NCI-H2171 treated with DMSO at 0.1 percent for 48 hours (cell line): Measurements from ENCODE around the gene ANGPTL7.
"Not testable (repeated sequence)": the region's sequence is repeated elsewhere in the genome, so short reads cannot be mapped to it uniquely, and the experiment has no call there.

Experiments used
- DNase-seq: peaks from one replicate; lab custom pipeline; 2025; lab: John Stamatoyannopoulos, UW

Gene ANGPTL7

DNA sequence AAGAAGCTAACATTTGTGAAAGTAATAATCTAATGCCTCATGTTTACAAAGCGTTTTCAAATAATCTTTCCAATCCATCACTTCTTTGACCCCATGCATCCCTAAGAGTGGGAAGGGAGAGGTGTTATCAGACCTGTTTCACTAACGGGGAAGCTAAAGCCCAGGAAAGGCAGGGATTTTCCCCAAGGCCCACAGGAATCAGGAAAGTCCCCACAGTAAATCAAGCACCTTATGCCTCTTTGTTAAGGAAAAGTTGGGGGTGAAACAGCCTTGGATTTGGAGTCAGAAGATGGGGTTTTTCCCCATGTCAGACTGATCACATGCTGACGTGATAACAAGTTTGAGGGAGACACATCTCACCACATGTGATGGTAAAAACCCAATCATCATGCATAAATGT, 20.0 kb upstream of the ANGPTL7 start:
- no peak for DNase-seq

DNA sequence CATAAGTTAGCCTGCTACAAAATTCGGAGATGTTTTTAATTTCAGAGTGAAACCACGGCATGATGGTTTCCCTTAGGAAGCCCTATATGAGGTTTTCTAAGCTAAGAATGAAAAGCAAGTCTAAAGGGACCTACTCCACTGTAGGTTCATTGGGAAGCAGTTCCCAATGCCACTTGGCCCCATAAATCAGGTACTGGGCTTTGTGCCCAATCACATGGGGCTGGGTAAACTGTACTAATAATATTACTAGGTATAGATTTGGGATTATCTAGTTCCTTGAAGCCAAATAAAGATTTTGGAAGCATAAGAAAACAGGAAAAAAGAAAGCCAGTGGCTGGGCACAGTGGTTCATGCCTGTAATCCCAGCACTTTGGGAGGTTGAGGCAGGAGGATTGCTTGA, 19.1 kb upstream of the ANGPTL7 start:
- no peak for DNase-seq

DNA sequence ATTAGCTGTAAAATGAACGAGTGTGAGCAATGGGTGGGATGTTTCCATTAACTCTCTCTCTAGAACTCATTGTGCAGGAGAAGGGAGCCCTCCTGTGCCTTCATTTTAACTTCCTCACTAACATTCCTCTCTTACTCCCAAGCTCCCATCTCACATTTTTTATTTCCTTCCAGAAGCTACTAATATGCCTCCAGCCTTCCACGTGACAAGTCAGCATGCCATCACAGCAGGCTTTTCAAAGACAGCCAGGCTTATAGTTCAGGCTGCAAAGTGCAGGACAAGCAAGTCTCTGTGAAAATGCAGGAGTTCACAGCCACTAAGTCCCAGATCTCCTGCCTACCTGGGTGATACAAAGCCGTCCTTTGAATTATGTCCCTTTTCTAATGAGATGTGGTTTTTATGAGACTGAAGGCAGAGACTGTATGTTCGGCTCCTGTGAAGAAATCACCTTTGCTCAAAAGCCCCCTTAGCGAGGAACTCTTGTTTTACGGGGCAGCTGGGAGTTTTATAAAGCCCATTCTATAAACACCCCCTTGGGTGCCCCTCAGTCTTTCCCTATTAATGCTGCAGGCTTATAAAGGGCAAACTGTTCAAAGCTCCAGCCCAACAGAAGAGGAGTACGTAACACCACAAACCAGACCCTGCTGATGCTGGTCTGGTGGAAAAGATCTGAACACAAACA, 14.8 kb upstream of the ANGPTL7 start:
- no peak for DNase-seq

DNA sequence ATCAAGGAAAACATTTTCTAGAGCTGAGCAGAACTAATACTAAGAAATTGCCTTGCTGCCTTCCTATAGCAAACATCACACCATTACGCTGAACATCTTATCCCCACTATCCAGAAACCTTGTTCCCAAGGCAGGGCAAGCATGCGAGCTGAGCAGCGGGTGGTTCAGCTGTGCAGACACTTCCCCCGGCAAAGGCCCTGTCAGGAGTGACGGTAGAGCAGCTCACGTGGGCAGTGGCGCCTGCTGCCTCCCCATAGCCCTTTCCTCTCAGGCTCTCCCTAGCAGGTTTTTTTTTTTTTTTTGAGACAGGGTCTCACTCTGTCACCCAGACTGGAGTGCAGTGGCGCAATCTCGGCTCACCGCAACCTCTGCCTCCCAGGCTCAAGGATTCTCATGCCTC, 13.7 kb upstream of the ANGPTL7 start:
- DNase-seq = no peak

DNA sequence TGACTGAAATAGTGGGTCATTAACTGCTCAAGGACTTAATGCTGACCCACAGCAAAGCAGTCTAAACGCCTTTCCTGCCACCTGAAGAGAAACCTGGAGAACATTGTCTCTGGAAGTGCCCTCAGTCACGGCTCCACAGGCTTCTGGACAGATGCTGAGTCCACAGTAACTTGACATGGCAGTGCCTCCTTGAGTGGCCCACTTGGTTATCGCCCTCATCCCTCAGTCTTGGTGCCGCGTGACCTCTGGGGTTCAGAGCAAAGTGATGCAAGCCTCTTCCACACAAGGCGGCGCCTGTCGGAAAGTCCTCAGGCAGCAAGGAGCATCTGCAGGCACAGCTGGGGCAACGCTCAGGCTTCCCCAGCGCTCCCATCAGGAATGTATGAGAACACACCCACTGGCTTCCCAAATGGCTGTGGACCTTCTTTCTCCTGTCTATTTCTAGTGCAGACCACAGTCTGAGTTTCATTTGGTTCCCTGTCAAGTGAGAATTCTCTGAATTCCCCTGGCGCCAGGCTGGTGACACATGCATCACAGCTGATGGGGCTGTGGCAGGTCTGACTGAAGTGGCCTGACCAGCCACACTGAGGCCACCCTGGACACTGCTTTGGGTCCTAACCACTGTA, 13.0 kb upstream of the ANGPTL7 start:
- DNase-seq = no peak

DNA sequence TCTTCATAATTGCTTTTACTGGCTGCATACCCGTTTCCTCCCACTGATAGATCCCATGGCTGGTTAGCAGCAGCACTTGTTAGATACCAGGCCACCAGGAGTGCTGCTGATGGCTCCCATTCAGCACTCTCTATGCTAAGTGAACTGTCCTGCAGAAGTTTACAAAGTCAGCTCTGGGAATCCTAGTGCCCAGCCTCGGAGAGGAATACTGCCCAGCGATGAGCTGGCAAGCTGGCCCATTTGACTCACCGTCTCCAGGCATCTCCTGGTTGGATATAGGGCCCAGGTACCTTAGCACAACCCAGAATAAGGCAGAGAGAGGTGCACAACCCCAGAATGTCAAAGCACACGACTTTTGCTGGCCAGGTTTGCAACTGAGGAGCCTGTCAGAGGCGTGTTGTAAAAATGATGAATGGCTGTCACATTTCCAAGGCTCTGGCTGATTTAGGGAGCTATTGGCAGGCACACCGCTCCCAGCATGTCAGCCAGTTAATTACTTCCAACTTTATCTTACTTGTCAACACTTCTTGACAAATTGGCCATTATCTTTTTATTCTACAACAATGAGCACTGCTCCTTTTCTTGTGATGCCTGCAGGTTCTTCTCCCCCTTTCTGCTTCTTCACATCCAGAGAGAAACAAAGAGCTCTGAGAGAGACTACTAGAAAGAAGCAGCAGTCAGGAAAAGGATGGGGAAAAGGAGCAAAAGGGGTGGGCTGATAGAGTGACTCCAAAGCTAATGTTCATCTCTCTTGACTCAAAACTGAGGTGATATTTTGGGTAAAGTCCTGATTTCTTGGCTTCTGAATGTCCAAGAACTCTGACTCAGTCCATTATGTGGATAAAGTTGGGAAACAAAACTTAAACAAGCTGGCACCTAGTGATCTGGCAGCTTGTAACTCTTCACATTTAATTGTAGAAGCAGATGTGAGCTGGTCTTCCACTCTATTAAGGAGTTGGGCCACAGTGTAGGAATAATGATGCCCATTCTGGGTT, 10.8 kb upstream of the ANGPTL7 start:
- peak; percentile 65 for DNase-seq

DNA sequence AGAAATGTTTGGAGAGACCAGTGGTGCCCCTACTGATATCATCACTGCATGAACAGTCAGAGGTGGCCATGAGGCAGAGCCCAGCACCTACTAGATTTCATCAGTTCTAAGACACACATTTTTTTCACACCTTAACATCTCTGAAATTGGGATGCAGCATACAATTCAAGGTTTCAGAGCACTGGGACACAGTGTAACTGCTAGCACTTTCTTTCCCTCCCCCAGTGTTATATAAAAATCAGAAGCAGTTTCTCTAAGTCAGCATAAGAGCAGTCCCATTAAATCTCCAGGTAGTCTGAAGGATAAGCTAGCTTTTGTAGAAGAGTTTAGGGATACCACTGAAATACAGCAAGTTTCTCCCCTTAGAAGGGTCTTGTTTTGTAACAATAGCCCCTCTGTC, 10.0 kb upstream of the ANGPTL7 start:
- DNase-seq = no peak

DNA sequence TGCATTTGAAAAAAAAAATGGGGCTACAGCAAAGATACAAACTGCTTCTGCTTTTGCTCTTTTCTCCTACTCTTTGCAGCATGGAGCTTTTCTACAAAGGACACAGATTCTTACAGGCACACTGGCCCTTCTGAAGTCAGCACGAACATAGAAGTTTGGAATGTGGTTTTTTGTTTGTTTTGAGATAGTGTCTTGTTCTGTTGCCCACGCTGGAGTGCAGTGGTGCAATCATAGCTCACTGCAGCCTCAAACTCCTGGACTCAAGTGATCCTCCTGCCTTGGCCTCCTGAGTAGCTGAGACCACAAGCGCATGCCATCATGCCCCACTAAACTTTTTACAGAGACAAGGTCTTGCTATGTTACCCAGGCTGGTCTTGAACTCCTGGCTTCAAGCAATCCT, 9.4 kb upstream of the ANGPTL7 start:
- not testable (repeated sequence) for DNase-seq

DNA sequence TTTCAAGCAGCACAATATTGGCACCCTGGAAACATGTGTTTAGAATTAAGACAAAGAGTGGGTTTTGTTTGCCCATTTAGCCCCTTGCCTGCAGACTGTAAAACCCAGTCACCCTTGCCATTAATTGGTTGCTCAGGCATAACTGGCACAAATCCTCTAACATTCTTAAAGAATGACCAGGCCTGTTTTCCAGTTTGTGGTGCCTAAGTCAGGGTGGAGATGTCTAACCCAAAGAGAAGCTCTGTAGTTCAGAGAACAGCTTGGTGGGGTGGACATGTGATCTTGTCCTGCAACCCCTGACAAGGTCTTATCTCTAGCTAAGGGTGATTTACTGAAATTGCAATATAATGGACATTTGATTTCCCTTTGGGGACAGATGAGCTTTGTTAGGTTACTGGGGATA, 8.8 kb upstream of the ANGPTL7 start:
- no peak for DNase-seq

DNA sequence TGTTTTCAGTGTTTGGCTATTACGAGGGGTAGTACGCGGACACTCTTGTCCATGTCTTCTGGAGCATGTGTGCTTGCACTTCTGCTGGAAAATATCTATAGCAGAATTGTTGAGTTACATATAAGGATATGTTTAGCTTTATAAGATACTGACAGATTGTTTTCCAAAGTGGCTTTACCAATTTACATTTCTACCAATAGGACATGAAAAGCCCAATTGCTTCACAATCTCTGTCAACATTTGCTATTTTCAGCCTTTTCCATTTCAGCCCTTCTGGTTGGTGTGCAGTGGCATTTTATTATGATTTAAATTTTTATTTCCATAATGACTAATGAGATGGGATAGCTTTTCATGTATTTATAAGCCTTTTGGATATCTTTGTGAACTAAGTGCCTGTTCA, 6.3 kb upstream of the ANGPTL7 start:
- DNase-seq = no peak

DNA sequence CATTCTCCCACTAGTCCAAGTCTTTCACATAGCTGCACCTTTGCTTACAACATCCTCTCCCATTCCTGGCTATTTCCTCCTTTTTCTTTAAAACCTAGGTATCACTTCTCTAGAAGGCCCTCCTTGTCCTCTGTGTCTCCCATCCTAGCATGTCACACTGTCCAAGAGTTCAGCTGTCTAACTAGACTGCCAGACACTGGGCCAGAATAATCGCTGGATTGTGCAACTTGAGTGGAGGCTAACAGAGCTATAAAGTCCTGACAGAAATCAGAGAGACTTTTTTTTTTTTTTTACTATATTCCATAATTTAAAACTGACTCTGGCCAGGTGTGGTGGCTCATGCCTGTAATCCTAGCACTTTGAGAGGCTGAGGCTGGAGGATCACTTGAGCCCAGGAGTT, 4.2 kb upstream of the ANGPTL7 start:
- DNase-seq = no peak

DNA sequence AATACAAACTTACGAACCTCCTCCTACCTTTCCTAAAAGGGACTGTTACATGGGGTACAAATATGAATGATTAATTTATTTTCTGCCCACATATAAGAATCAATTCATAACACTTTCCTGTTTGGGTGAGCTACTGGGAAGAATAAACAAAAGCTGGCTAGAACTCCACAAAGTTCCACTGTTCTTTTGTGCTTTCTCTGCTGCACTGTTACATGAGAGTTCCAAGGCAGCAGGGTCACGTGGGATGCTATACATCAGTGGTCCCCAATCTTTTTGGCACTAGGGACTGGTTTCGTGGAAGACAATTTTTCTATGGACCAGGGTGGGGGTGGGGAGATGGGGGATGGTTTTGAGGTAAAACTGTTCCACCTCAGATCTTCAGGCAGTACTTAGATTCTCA, 2.2 kb upstream of the ANGPTL7 start:
- DNase-seq = no peak

DNA sequence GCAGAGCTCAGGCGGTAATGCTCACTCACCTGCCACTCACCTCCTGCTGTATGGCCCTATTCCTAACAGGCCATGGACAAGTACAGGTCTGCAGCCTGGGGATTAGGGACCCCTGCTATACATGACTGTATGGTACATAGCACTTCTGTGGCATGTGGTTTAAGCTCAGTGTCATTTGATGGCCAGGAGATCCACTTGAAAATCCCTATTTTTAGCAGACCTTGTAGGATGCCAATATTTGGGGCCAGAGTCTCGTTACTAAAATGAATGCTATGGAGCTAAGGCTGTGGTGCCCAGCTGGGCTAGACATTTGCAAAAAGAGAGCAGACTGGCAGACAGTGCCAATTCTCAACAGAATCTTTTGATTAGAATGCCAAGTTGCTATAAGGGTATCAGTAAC, 1.7 kb upstream of the ANGPTL7 start:
- no peak for DNase-seq

DNA sequence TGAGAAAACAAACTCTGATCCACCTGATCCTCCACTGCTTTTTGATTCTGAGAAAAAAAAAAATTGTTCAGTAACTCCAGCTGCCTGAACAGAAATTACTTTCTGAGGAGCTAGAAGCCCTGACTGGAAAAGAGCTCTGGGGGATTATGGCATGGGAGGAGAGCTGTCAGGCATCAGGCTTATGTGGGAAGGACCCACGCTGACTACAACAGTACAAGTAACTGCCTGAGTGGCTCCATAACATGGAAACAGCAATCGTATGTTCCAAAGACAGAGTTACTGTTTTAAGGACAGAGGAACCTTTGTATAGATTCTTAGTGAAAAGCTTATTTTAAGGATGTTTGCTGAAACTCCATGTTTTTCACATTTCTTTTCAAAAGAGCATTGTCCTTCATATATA, 1.2 kb upstream of the ANGPTL7 start:
- DNase-seq = no peak

DNA sequence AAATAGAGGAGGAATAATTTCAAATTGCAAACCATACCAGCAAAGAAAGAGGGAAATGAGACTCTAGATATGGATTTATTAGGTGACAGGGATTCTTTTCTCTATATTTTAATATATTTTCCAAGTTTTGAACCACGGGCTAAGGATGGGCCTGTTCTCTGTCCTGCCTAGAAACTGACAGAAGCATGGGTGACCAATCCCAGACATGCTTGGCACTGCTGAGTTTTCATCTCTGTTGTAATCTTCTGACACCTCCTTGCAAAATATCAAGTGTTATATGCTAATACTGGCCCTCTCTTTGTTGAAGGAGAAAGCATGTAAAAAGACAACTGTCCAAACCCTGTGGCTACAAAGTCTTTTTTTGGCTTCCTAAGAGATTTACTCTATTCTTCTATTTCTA, 774 bp upstream of the ANGPTL7 start:
- DNase-seq = no peak

DNA sequence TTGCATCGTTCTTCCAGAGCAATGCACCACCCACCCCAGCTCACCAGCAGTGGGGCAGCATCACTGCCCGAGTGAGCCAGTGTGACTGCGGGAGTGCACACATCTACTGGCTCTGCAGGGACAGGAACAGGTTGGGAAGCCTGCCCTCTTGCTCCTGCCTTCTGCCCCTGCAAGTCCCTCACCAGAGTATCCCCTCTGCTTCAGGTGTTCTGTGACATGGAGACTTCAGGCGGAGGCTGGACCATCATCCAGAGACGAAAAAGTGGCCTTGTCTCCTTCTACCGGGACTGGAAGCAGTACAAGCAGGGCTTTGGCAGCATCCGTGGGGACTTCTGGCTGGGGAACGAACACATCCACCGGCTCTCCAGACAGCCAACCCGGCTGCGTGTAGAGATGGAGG, 4.2 kb downstream of the ANGPTL7 start:
- no peak for DNase-seq

DNA sequence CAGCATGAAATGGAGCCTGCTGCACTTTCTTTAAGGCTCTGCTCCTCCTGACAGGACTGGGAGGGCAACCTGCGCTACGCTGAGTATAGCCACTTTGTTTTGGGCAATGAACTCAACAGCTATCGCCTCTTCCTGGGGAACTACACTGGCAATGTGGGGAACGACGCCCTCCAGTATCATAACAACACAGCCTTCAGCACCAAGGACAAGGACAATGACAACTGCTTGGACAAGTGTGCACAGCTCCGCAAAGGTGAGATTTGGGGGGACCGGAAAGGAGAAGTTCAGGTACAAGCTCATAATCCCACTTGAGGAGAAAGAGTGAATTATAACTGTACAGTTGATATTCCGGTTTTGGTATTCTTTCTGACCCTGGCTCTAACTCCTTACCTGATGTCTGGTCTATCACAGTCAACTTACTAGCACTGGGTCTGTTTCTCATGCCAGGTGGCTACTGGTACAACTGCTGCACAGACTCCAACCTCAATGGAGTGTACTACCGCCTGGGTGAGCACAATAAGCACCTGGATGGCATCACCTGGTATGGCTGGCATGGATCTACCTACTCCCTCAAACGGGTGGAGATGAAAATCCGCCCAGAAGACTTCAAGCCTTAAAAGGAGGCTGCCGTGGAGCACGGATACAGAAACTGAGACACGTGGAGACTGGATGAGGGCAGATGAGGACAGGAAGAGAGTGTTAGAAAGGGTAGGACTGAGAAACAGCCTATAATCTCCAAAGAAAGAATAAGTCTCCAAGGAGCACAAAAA, 5.4 kb downstream of the ANGPTL7 start:
- no peak for DNase-seq

DNA sequence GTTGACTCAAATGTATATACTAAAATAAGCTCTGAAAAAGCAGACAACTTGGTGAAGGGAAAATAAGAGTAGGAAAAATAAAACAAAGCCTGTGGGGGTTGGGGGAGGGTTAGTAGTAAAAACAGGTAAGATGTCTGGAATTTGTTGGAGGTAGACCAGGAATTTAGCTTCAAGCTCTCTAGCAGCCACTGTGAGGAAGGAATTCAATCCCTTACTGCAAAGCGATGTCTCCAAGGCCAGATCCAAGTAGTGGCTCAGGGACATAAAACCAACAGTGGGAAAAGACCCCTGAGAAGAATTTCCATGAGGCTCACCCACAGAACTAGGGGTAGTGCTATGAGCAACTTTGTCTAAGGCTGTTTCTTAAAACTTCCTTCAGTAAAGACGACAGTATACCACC, 7.8 kb downstream of the ANGPTL7 start:
- DNase-seq = no peak

DNA sequence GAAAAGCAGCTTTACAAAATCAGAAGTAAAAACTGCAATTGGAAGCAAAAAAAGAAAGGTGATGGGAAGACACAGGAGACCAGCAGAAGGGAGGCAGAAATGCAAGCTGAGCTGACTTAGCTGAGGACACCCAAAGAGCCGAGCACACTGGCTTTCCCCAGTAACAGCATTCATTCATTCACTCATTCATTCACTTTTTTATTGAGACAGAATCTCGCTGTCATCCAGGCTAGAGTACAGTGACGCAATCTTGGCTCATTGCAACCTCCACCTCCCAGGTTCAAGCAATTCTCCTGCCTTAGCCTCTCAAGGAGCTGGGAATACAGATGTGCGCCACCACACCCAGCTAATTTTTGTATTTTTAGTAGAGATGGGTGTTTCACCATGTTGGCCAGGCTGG, 8.2 kb downstream of the ANGPTL7 start:
- no peak for DNase-seq

DNA sequence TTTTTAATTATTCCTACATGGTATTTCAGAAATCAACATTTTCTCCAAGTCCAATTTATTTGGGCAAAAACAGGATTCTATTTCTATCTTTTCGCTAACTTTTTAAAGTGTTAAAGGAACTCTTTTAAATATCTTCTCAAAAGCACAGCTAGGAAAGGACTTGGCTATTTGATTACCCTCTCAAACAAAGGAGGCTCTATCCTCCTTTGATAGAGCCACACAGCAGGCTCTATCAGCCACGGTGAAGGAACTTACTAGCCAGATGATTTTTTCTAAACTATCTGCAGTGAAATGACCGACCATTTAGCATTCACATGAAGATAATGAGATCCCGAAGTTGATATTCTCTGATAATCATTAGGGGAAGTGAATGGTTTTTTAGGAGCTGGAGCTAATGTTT, 9.1 kb downstream of the ANGPTL7 start:
- DNase-seq = no peak

DNA sequence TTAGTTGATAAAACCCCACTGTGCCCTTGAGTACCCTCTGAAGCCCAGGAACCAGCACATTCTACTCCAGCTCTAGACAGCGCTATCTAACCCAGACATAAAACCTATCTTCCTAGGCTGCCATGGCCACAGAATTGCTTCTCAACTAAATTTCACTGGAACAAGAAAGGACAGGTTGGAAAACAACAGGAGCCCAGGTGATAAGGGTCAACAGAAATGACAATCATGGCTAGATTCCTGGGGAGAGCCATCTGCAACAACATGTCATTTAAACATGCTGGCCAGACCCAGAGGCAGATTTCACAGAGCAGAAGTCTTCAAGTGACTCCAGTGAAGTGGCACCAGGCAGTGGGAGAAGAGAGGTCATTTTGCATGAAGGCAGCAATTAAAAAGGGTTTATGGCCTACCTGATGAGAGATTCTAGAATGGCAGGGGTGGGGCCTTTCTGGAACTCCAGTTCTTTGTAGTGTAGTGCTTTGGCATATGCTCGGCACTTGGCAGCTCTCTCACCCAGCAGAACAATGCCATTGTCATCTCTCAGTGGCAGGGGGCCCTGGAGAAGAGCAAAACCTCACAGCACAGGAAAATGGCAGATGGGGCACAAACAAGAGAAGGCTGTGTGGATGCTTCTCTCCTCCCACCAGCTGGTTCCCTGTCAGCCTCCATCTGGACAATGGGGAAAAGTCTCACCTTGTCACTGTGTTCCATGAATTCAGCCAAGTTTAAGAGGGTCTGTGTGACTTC, 9.9 kb downstream of the ANGPTL7 start:
- DNase-seq = peak; percentile 96
